GM10266 (cell line): ENCODE measurements around the gene PCDH12.
"Not testable (repeated sequence)": the region's sequence is repeated elsewhere in the genome, so short reads cannot be mapped to it uniquely, and the experiment has no call there.

ENCODE experiments used
- DNase-seq: peaks from one replicate; pipeline ENCODE4 v3.0.0; 2012; ENCODE audit errors: extremely low spot score
- TF ChIP-seq, protein P1 (sequence below): IDR thresholded peaks from 2 replicates; pipeline ENCODE4 v1.5.1; 2012; ENCODE audit warnings: mild to moderate bottlenecking, low read depth; ENCODE audit not compliant: control insufficient read depth, insufficient read depth; ENCODE audit errors: missing control alignments

The PCDH12 gene

DNA sequence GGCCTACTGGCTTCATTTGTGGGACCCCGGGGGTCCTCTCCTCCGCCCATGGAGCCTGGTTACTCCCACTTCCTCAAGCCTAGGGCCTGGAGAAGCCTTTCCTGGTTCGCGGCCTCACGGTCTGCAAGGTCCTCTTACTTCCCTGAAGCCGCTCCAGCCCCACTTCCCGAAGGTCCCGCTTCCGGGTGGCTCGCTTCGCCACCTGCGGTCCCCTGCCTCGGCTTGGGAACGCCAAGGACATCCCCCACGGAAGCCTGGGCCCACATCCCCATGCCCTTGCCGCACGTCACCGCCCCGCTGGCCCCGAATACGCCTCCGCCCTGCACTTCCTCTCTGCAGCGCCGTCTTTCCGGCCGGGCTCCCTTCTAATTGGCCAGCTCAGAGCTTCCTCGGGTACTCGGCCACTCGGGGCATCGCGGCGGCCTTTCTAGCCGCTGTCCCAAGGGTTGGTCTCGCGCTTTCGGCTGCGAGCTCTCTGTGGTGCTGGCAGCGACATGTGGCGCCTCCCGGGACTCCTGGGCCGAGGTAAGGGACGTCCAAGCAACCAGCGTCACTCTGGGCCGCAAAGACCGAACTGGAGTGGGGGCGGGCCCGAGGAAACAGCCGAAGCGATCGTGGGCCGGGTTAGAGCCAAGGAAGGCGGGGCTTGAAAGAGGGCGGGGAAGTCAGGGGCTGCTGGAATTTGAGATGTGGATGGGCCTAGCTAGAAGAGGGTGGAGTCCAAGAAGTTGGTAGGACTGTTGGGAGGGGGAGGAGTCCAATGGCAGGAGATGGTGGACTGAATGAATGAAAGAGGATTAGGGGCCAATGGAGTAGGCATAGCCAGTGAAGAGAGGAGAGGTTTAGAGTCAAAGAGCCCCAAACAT is 34.3 kb downstream of the PCDH12 start, which contains the start of gene DELE1:
TSS of gene DELE1 (plus strand) at position 424 of the 866 bp plus-strand sequence. CDS start at position 495, 71 bp downstream.
- DNase-seq = peak; percentile 92
- TF ChIP-seq, protein P1, sequence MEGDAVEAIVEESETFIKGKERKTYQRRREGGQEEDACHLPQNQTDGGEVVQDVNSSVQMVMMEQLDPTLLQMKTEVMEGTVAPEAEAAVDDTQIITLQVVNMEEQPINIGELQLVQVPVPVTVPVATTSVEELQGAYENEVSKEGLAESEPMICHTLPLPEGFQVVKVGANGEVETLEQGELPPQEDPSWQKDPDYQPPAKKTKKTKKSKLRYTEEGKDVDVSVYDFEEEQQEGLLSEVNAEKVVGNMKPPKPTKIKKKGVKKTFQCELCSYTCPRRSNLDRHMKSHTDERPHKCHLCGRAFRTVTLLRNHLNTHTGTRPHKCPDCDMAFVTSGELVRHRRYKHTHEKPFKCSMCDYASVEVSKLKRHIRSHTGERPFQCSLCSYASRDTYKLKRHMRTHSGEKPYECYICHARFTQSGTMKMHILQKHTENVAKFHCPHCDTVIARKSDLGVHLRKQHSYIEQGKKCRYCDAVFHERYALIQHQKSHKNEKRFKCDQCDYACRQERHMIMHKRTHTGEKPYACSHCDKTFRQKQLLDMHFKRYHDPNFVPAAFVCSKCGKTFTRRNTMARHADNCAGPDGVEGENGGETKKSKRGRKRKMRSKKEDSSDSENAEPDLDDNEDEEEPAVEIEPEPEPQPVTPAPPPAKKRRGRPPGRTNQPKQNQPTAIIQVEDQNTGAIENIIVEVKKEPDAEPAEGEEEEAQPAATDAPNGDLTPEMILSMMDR = no peak

DNA sequence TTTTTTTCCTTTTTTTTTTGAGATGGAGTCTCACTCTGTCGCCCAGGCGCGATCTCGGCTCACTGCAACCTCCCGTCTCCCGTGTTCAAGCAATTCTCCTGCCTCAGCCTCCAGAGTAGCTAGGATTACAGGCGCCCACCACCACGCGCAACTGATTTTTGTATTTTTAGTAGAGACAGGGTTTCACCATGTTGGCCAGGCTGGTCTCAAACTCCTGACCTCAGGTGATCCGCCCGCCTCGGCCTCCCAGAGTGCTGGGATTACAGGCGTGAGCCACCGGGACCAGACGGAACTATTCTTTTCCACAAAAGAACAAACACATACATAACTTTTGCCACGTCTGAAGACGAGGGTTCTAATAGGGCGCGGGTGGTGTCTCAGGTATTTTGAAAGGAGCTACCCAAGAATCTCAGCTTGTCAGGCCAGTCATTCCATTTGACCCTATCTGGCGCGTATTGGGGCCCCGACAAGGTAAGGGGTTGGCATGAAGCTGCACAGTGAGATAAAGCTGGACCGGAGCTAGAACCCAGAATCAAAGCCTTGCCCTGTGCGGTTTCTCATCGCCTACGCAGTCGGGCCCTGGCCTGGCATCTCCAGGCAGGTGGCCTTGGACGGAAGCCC is 35.1 kb downstream of the PCDH12 start:
- DNase-seq = not testable (repeated sequence)

- TF ChIP-seq, protein P1 = no peak
- no peak for DNase-seq
Measured at GRCh38 chr5:141920771-141921170, 37.2 kb downstream of the PCDH12 start.

DNA sequence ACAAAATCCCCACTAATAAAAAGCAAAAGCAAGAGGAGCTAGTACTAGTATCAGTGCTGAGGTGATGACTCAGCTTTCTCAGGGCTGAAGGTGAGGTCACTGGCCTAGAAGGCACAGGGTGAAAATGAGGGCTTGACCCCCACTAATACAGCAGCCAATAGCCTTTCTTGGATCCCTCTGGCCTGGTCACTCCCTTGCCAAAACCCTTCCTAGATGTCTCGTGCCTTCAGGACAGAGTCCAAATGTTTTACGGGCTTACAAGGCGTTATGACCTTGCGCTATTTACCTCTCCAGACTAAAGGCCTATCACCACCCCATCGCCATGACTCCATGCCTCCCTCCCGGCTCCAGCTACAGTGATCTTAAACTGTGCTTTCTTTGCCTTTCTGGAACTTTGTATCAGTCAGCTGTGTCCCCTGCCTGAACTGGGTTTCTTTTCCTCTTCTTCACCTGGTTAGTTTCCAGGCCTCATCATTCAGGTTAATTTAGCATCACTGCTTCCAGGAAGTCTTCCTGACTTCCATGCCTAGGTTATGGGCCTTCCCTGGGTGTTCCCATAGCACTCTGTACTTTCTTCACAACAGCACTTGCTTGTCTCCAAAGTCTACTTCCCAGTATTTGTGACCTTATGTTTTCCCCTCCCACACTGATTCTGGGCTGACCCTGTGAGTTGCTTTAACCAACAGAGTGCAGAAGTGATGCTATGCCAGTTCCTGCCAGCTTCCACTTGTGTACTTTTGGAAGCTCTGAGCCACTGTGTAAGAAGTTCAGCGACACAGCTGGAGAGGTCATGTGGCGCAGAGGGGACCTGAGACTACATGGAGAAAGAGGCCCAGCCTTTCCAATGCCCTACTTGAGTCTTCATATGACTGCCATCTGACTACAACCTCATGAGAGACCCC is 38.5 kb downstream of the PCDH12 start:
- TF ChIP-seq, protein P1 = no peak
- no peak for DNase-seq

- no peak for DNase-seq
- TF ChIP-seq, protein P1 = no peak
Measured at GRCh38 chr5:141917760-141918159, 40.2 kb downstream of the PCDH12 start.

- no peak for DNase-seq
- TF ChIP-seq, protein P1 = no peak
Measured at GRCh38 chr5:141916522-141916921, 41.5 kb downstream of the PCDH12 start.

- no peak for DNase-seq
- TF ChIP-seq, protein P1 = no peak
Measured at GRCh38 chr5:141915881-141916336, 42.1 kb downstream of the PCDH12 start.
